Type B pancreatic cell (in vitro differentiated cells): ENCODE data around the gene CHD3. TPM values are rescaled to one million over a fixed set of nuclear protein-coding genes. Genes with fewer than 3 reads are reported as not detected.

Source experiments
- DNase-seq: peaks from one replicate; pipeline ENCODE4 v3.0.0; 2021; ENCODE audit warnings: mixed read lengths; ENCODE audit not compliant: unreplicated experiment; ENCODE audit errors: extremely low spot score
- H3K27ac Mint-ChIP-seq: 2 replicates; pipeline ENCODE4 v1.8.0; 2021; ENCODE audit warnings: mild to moderate bottlenecking, mixed read lengths
- H3K27me3 Mint-ChIP-seq: 2 replicates; pipeline ENCODE4 v1.8.0; 2021; ENCODE audit warnings: mixed read lengths
- H3K36me3 Mint-ChIP-seq: 2 replicates; pipeline ENCODE4 v1.8.0; 2021; ENCODE audit warnings: mixed read lengths
- H3K4me1 Mint-ChIP-seq: one replicate; pipeline ENCODE4 v1.8.0; 2021; ENCODE audit warnings: mixed read lengths; ENCODE audit not compliant: unreplicated experiment
- H3K4me3 Mint-ChIP-seq: 2 replicates; pipeline ENCODE4 v1.8.0; 2021; ENCODE audit warnings: mild to moderate bottlenecking, mixed read lengths
- H3K9me3 Mint-ChIP-seq: 2 replicates; pipeline ENCODE4 v1.8.0; 2021; ENCODE audit warnings: mixed read lengths
- CTCF ChIP-seq: fragments of 200-600 bp; sonication (generic); conservative IDR thresholded peaks from 2 replicates; pipeline ENCODE4 v1.5.0; 2021; ENCODE audit warnings: antibody characterized with exemption, mild to moderate bottlenecking
- total RNA-seq: library from RNA; stranded (reverse); gene quantifications from 2 replicates; pipeline ENCODE4 v1.2.1, GENCODE V29; 2021; ENCODE audit warnings: low replicate concordance

Gene CHD3
- total RNA-seq, 1 donor from 2014 or later: 172 TPM

GRCh38 chr17:7852262-7852670 lies 36.3 kb upstream of the CHD3 start:
- no peaks in the 10 kb centered on the region for H3K27me3 Mint-ChIP-seq
- peak overlapping the region; percentile 39 for H3K27ac Mint-ChIP-seq
- peaks cover 17% of the 10 kb centered on the region for H3K4me1 Mint-ChIP-seq
- no peak for DNase-seq
- H3K4me3 Mint-ChIP-seq: no peak overlapping the region
- TF ChIP-seq CTCF: no peak
- no peaks in the 10 kb centered on the region for H3K9me3 Mint-ChIP-seq
- peaks cover 10% of the 10 kb centered on the region for H3K36me3 Mint-ChIP-seq

- DNase-seq: peak; percentile 70
- Mint-ChIP-seq H3K27ac (peak overlapping the region; percentile 39), H3K27me3 (no peaks in the 10 kb centered on the region), H3K36me3 (peaks cover 10% of the 10 kb centered on the region), H3K4me1 (peaks cover 17% of the 10 kb centered on the region), H3K9me3 (no peaks in the 10 kb centered on the region), H3K4me3 (no peak overlapping the region)
- no peak for TF ChIP-seq CTCF
Measured at GRCh38 chr17:7852919-7853690, 35.5 kb upstream of the CHD3 start.

- TF ChIP-seq CTCF: no peak
- no peak overlapping the region for H3K4me3 Mint-ChIP-seq
- DNase-seq: peak; percentile 71
- H3K27me3 Mint-ChIP-seq: no peaks in the 10 kb centered on the region
- H3K36me3 Mint-ChIP-seq: peaks cover 10% of the 10 kb centered on the region
- H3K9me3 Mint-ChIP-seq: no peaks in the 10 kb centered on the region
- H3K27ac Mint-ChIP-seq: peak overlapping the region; percentile 55
- H3K4me1 Mint-ChIP-seq: peaks cover 17% of the 10 kb centered on the region
Measured at GRCh38 chr17:7853691-7854038, 34.9 kb upstream of the CHD3 start.

- no peaks in the 10 kb centered on the region for H3K9me3 Mint-ChIP-seq
- H3K4me3 Mint-ChIP-seq: no peak overlapping the region
- peaks cover 17% of the 10 kb centered on the region for H3K4me1 Mint-ChIP-seq
- no peak for TF ChIP-seq CTCF
- H3K27ac Mint-ChIP-seq: peak overlapping the region; percentile 55
- H3K27me3 Mint-ChIP-seq: no peaks in the 10 kb centered on the region
- DNase-seq: peak; percentile 68
- H3K36me3 Mint-ChIP-seq: peaks cover 10% of the 10 kb centered on the region
Measured at GRCh38 chr17:7854078-7854777, 34.4 kb upstream of the CHD3 start.

- peaks cover 16% of the 10 kb centered on the region for H3K36me3 Mint-ChIP-seq
- no peak within 1 kb of the TSS for H3K4me3 Mint-ChIP-seq
- peak within 1 kb of the TSS; percentile 55 for H3K27ac Mint-ChIP-seq
- peak; percentile 72 for DNase-seq
- peaks cover 22% of the 10 kb centered on the region for H3K4me1 Mint-ChIP-seq
- TF ChIP-seq CTCF: no peak
- H3K9me3 Mint-ChIP-seq: no peaks in the 10 kb centered on the region
- H3K27me3 Mint-ChIP-seq: no peaks in the 10 kb centered on the region
Measured at GRCh38 chr17:7854851-7855659, 33.5 kb upstream of the CHD3 start, which contains the start of gene TMEM88. TSS of gene TMEM88 (plus strand) at chr17:7855066. CDS start at chr17:7855075, 9 bp downstream.
